ENCODE measurements around the gene SPNS2. TPM values are rescaled to one million over a fixed set of nuclear protein-coding genes. Genes with fewer than 3 reads are reported as not detected.
A peak's percentile ranks its signal among the peaks of the same experiment; 100 is the strongest.

Gene SPNS2
- polyA plus RNA-seq, 12 donors: 3.7 to 20.1 (median 6.2) TPM; not detected in 1

- no peak for DNase-seq
Measured at GRCh38 chr17:4549781-4550533, 51.3 kb downstream of the SPNS2 start.

GRCh38 chr17:4550534-4551039, 51.9 kb downstream of the SPNS2 start:
- DNase-seq: no peak

- DNase-seq: no peak
Measured at GRCh38 chr17:4551141-4551540, 52.5 kb downstream of the SPNS2 start.

GRCh38 chr17:4551796-4552525, 53.3 kb downstream of the SPNS2 start:
- no peak for DNase-seq

- DNase-seq: no peak
Measured at GRCh38 chr17:4553669-4554068, 55.0 kb downstream of the SPNS2 start.

GRCh38 chr17:4554441-4554996, 55.8 kb downstream of the SPNS2 start:
- DNase-seq: no peak

GRCh38 chr17:4554997-4555799, 56.5 kb downstream of the SPNS2 start, which contains the start of gene MYBBP1A:
Gene MYBBP1A, minus strand, starts transcription at chr17:4555384. Its CDS starts 60 bp downstream, at chr17:4555324.
- DNase-seq: peak; percentile 97

GRCh38 chr17:4555873-4556759, 57.4 kb downstream of the SPNS2 start:
- no peak for DNase-seq

GRCh38 chr17:4556996-4557395, 58.3 kb downstream of the SPNS2 start:
- no peak for DNase-seq

- DNase-seq: no peak
Measured at GRCh38 chr17:4557626-4558346, 59.1 kb downstream of the SPNS2 start.

- no peak for DNase-seq
Measured at GRCh38 chr17:4558347-4558971, 59.8 kb downstream of the SPNS2 start.

- no peak for DNase-seq
Measured at GRCh38 chr17:4559139-4559791, 60.6 kb downstream of the SPNS2 start.

- no peak for DNase-seq
Measured at GRCh38 chr17:4559966-4560365, 61.3 kb downstream of the SPNS2 start.

- DNase-seq: no peak
Measured at GRCh38 chr17:4560421-4560820, 61.7 kb downstream of the SPNS2 start, which contains the start of gene GGT6. Gene GGT6, minus strand, starts transcription at chr17:4560577. Its CDS starts 56 bp downstream, at chr17:4560521.

GRCh38 chr17:4560837-4561256, 62.2 kb downstream of the SPNS2 start:
- no peak for DNase-seq

- DNase-seq: no peak
Measured at GRCh38 chr17:4562015-4562969, 63.6 kb downstream of the SPNS2 start.

Data from muscle of arm (tissue), 12 donors.